GM19043 (cell line): ENCODE results near the gene ANAPC5.

Experiments
- ATAC-seq: cut with Tn5 transposase; IDR thresholded peaks from one replicate; pipeline ENCODE4 v1.9.1; 2021; ENCODE audit warnings: low read depth; ENCODE audit not compliant: unreplicated experiment

The ANAPC5 gene

GRCh38 chr12:121373755-121374154 is 21.5 kb upstream of the ANAPC5 start:
- no peak for ATAC-seq

- no peak for ATAC-seq
Measured at GRCh38 chr12:121371404-121371803, 19.2 kb upstream of the ANAPC5 start.

- ATAC-seq: no peak
Measured at GRCh38 chr12:121366063-121366459, 13.8 kb upstream of the ANAPC5 start.

- ATAC-seq: no peak
Measured at GRCh38 chr12:121365416-121366062, 13.3 kb upstream of the ANAPC5 start.

GRCh38 chr12:121364683-121365121 is 12.5 kb upstream of the ANAPC5 start:
- ATAC-seq: no peak

GRCh38 chr12:121358073-121358472 is 5.9 kb upstream of the ANAPC5 start:
- no peak for ATAC-seq

GRCh38 chr12:121357331-121357730 is 5.1 kb upstream of the ANAPC5 start:
- no peak for ATAC-seq

GRCh38 chr12:121356657-121357056 is 4.4 kb upstream of the ANAPC5 start:
- no peak for ATAC-seq

GRCh38 chr12:121355818-121356217 is 3.6 kb upstream of the ANAPC5 start:
- no peak for ATAC-seq

- no peak for ATAC-seq
Measured at GRCh38 chr12:121352682-121353018, 439 bp upstream of the ANAPC5 start.

GRCh38 chr12:121346747-121347146 is 5.5 kb downstream of the ANAPC5 start:
- ATAC-seq: no peak

GRCh38 chr12:121345151-121345815 is 6.9 kb downstream of the ANAPC5 start:
- no peak for ATAC-seq

GRCh38 chr12:121344506-121344905 is 7.7 kb downstream of the ANAPC5 start:
- ATAC-seq: no peak

- ATAC-seq: no peak
Measured at GRCh38 chr12:121337416-121337815, 14.8 kb downstream of the ANAPC5 start.

- ATAC-seq: no peak
Measured at GRCh38 chr12:121334513-121335343, 17.5 kb downstream of the ANAPC5 start.

- no peak for ATAC-seq
Measured at GRCh38 chr12:121333747-121334146, 18.5 kb downstream of the ANAPC5 start.

GRCh38 chr12:121331248-121331647 is 21.0 kb downstream of the ANAPC5 start:
- ATAC-seq: no peak

GRCh38 chr12:121330692-121331091 is 21.5 kb downstream of the ANAPC5 start:
- ATAC-seq: no peak

GRCh38 chr12:121330195-121330594 is 22.0 kb downstream of the ANAPC5 start:
- ATAC-seq: no peak

- ATAC-seq: no peak
Measured at GRCh38 chr12:121328620-121329019, 23.6 kb downstream of the ANAPC5 start.

GRCh38 chr12:121326996-121327674 is 25.1 kb downstream of the ANAPC5 start:
- no peak for ATAC-seq
